Esophagus (tissue), 2 donors: ENCODE results near the gene CEND1. TPM values are rescaled to one million over a fixed set of nuclear protein-coding genes. Genes with fewer than 3 reads are reported as not detected.

ENCODE experiments used
- H3K27ac ChIP-seq, 2 donors: one replicate each; pipeline ENCODE4 v1.5.1; 2013; ENCODE audit warnings: low read depth in 2 of 2, mild to moderate bottlenecking in 2 of 2, inconsistent platforms in 1 of 2, low read length in 1 of 2, moderate library complexity in 1 of 2
- H3K27me3 ChIP-seq, 2 donors: one replicate each; pipeline ENCODE4 v1.6.1; 2013; ENCODE audit warnings: low read length in 2 of 2, control low read depth in 1 of 2, mild to moderate bottlenecking in 1 of 2; ENCODE audit not compliant: insufficient read depth in 2 of 2, control insufficient read depth in 1 of 2
- H3K36me3 ChIP-seq, 2 donors: one replicate each; pipeline ENCODE4 v1.6.1; 2013; ENCODE audit warnings: low read length in 1 of 2; ENCODE audit not compliant: control insufficient read depth in 2 of 2, insufficient read depth in 2 of 2
- H3K4me1 ChIP-seq, 2 donors: one replicate each; pipeline ENCODE4 v1.6.1; 2013; ENCODE audit warnings: low read length in 1 of 2; ENCODE audit not compliant: control insufficient read depth in 2 of 2, insufficient read depth in 2 of 2
- H3K4me3 ChIP-seq, 2 donors: one replicate each; pipeline ENCODE4 v1.5.1; 2013; ENCODE audit warnings: low read length in 2 of 2, mild to moderate bottlenecking in 2 of 2, low read depth in 1 of 2, moderate library complexity in 1 of 2
- H3K9me3 ChIP-seq, 2 donors: one replicate each; pipeline ENCODE4 v1.6.1; 2013; ENCODE audit warnings: mild to moderate bottlenecking in 2 of 2, low read depth in 1 of 2, low read length in 1 of 2, moderate library complexity in 1 of 2; ENCODE audit not compliant: control insufficient read depth in 2 of 2, insufficient read depth in 1 of 2
- WGBS, 2 donors: extraction: QIAGEN DNeasy Blood & Tissue Kit; methylation state at CpG; one replicate each; pipeline ENCODE4 v1.1.7; 2013; 5-methylcytosine and 5-hydroxymethylcytosine counted together
- polyA plus RNA-seq, 2 donors: library from polyadenylated mRNA; stranded (reverse); fragments of 200-250 nt; gene quantifications; one replicate each; pipeline ENCODE4 v1.2.3, GENCODE V29; 2013
- donor health status: healthy with polysubstance abuse.
- donor health status: Bipolar disorder and iron deficiency.

CEND1 gene
- polyA plus RNA-seq, 2 donors = 0.10 to 0.12 TPM

DNA sequence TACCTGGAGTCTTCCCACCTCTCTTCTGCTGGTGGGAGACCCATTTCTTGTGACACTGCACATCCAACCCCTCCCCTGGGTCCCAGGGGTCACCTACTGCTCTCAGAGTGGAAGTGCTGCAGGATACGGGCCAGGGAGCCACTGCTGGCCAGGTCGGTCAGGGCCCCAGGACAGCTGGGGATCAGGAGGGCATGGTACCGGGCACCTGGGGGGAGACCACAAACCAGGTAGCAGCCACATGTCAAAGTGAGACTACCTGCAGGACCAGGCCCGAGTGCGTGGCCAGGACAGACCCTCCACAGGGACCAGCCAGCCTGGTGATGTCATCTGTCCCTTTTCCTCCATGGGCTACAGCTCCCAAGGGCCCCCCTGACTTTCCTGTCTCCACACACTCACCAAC is 16.5 kb downstream of the CEND1 start:
- H3K36me3 ChIP-seq = peaks cover 16 to 44% of the 10 kb centered on the region in 2 donors

GRCh38 chr11:772429-773390 is 17.2 kb downstream of the CEND1 start:
- peaks cover 16 to 44% of the 10 kb centered on the region in 2 donors for H3K36me3 ChIP-seq
- H3K27ac ChIP-seq = no peak overlapping the region

More for the DNA sequence above, 16.5 kb downstream of the CEND1 start:
- WGBS, 2 donors = 89 to 91% methylated on average over 5 of the region's 5 CpGs
- Histone ChIP-seq H3K27me3 (no peaks in the 10 kb centered on the region), H3K4me3 (no peak overlapping the region), H3K9me3 (no peaks in the 10 kb centered on the region), H3K4me1 (peaks cover 13 to 18% of the 10 kb centered on the region in 2 donors), H3K27ac (no peak overlapping the region)

DNA sequence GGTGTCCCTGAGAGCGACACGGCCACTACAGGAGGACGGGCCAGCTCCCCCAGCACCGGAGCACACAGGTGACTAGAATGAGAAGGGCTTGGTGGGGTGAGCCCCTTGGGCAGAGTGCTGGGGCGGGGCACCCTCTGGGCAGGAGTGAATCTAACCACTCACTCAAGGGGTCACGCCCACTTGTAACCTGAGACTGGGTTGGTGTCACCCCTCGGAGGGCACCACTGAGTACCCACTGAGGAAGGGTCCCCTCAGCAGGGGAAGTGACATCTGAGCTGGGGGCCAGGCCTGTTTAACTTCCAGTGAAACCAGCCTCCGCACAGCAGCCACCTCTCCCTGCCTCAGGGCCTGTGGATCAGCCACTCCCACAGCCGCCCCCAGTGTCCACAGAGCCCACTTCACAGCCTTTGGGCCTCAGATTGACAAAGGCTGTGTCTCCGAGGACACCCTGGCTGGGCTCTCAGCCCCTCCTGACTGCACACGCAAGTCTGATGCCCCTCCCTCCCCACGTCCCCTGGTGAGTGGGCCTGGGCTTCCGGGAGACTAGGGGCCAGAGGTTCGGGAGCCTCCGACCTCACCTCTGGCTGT is 18.2 kb downstream of the CEND1 start:
- 79 to 86% methylated on average over 15 of the region's 15 CpGs for whole genome bisulfite sequencing, 2 donors
- Histone ChIP-seq H3K27me3 (no peaks in the 10 kb centered on the region), H3K27ac (no peak overlapping the region), H3K36me3 (peaks cover 16 to 51% of the 10 kb centered on the region in 2 donors), H3K9me3 (no peaks in the 10 kb centered on the region), H3K4me1 (peaks cover 10 to 16% of the 10 kb centered on the region in 2 donors), H3K4me3 (no peak overlapping the region)

More at GRCh38 chr11:772429-773390, 17.2 kb downstream of the CEND1 start:
- H3K4me1 ChIP-seq = peaks cover 10 to 15% of the 10 kb centered on the region in 2 donors
- H3K27me3 ChIP-seq = no peaks in the 10 kb centered on the region
- H3K4me3 ChIP-seq = no peak overlapping the region
- no peaks in the 10 kb centered on the region for H3K9me3 ChIP-seq
- WGBS, 2 donors = 81 to 82% methylated on average over 34 of the region's 34 CpGs

- no peaks in the 10 kb centered on the region for H3K9me3 ChIP-seq
- no peak overlapping the region for H3K27ac ChIP-seq
- WGBS, 2 donors = 90 to 93% methylated on average over 31 to 32 of the region's 32 CpGs
- H3K27me3 ChIP-seq = no peaks in the 10 kb centered on the region
- H3K4me1 ChIP-seq = peaks cover 10 to 12% of the 10 kb centered on the region in 2 donors
- H3K4me3 ChIP-seq = no peak overlapping the region
- peaks cover 20 to 58% of the 10 kb centered on the region in 2 donors for H3K36me3 ChIP-seq
Measured at GRCh38 chr11:770642-771616, 19.0 kb downstream of the CEND1 start.

DNA sequence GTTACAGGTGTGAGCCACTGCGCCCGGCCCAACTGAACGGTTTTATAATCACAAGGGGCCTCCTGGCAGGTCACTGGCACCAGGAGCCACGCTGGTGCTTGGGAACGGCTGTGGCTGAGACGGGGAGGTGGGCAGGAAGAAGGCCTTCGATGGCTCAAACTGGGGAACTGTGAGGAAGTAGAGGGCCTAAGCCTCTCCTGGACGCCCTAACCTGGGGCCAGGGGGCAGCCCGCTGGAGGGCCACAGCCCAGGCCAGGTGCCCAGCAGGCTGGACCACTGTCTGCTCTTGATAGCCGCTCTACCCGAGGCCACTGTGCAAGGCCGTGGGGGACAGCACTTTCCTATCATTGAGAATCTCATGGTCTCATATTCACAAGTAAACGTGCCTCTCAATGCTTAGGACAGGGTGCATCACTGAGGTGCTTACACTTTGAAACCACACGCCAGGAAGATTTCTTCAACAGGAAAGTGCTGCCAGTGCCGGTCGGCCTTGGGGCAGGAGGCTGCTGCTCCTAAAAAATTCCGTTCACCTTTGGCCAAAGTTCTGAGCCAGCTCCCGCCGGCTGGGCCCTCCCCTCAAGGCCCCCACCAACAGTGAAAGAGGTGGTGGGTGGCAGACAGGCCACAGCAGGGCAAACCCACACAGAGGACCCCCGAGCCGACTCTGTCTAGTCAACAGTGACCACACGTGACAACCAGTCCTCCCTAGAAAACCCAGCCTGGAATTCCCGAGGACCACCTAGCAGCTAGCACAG is 19.8 kb downstream of the CEND1 start:
- peaks cover 4 to 6% of the 10 kb centered on the region in 2 donors for H3K4me1 ChIP-seq
- H3K27ac ChIP-seq = no peak overlapping the region
- H3K9me3 ChIP-seq = no peaks in the 10 kb centered on the region
- H3K4me3 ChIP-seq = no peak overlapping the region
- H3K36me3 ChIP-seq = peaks cover 20 to 58% of the 10 kb centered on the region in 2 donors
- no peaks in the 10 kb centered on the region for H3K27me3 ChIP-seq
- WGBS, 2 donors = 88 to 90% methylated on average over 23 of the region's 23 CpGs

DNA sequence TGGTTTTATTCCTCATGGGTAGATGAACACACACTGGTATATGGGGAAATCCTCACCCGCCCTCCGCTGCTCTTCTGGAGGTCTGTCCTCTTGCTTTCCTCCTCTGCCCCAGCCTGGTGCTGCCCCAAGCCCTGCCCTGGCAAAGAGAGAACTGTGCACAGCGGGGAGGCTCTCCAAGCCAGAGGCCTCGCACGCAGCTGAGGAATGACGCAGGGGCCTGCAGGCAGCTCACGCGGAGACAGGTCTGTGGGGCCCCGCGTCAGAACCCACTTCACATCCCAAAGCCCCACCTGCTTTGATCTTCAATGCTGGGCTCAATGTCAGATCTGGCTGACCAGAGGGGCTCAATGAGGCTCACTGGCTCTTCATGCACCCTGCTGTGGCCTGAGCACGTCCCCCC is 22.7 kb downstream of the CEND1 start:
- Histone ChIP-seq H3K4me3 (no peak overlapping the region), H3K36me3 (peaks cover 19 to 60% of the 10 kb centered on the region in 2 donors), H3K9me3 (no peaks in the 10 kb centered on the region), H3K4me1 (peaks cover 0 to 14% of the 10 kb centered on the region in 2 donors), H3K27me3 (no peaks in the 10 kb centered on the region), H3K27ac (no peak overlapping the region)
- WGBS, 2 donors = 93 to 94% methylated on average over 11 of the region's 11 CpGs

GRCh38 chr11:766936-767210 is 23.0 kb downstream of the CEND1 start:
- Histone ChIP-seq H3K4me1 (peaks cover 0 to 14% of the 10 kb centered on the region in 2 donors), H3K4me3 (no peak overlapping the region), H3K27ac (no peak overlapping the region), H3K27me3 (no peaks in the 10 kb centered on the region), H3K36me3 (peaks cover 21 to 58% of the 10 kb centered on the region in 2 donors), H3K9me3 (no peaks in the 10 kb centered on the region)
- 95 to 99% methylated on average over 2 of the region's 2 CpGs for WGBS, 2 donors

GRCh38 chr11:766106-766935 is 23.6 kb downstream of the CEND1 start:
- Histone ChIP-seq H3K27me3 (no peaks in the 10 kb centered on the region), H3K4me3 (no peak overlapping the region), H3K27ac (peak overlapping the region in 1 of 2 donors; percentile 1), H3K4me1 (peaks cover 0 to 14% of the 10 kb centered on the region in 2 donors), H3K9me3 (no peaks in the 10 kb centered on the region), H3K36me3 (peaks cover 21 to 56% of the 10 kb centered on the region in 2 donors)
- WGBS, 2 donors = 71 to 83% methylated on average over 11 of the region's 11 CpGs
